Endothelial cell (in vitro differentiated cells): ENCODE results near the gene RAPGEF1. TPM values are rescaled to one million over a fixed set of nuclear protein-coding genes. Genes with fewer than 3 reads are reported as not detected.

Experiments
- DNase-seq: peaks from one replicate; pipeline ENCODE4 v3.0.0; 2021; ENCODE audit warnings: low spot score
- H3K27ac Mint-ChIP-seq: one replicate; pipeline ENCODE4 v1.8.0; 2021; ENCODE audit warnings: mixed read lengths, inconsistent platforms; ENCODE audit not compliant: unreplicated experiment
- H3K27me3 Mint-ChIP-seq: one replicate; pipeline ENCODE4 v1.8.0; 2021; ENCODE audit warnings: mild to moderate bottlenecking, moderate library complexity, mixed read lengths, inconsistent platforms; ENCODE audit not compliant: unreplicated experiment
- H3K36me3 Mint-ChIP-seq: one replicate; pipeline ENCODE4 v1.8.0; 2021; ENCODE audit warnings: mild to moderate bottlenecking, low read depth, mixed read lengths, inconsistent platforms; ENCODE audit not compliant: unreplicated experiment
- H3K4me1 Mint-ChIP-seq: one replicate; pipeline ENCODE4 v1.8.0; 2021; ENCODE audit warnings: mild to moderate bottlenecking, mixed read lengths, inconsistent platforms; ENCODE audit not compliant: unreplicated experiment
- H3K4me3 Mint-ChIP-seq: one replicate; pipeline ENCODE4 v1.8.0; 2021; ENCODE audit warnings: mild to moderate bottlenecking, mixed read lengths, inconsistent platforms; ENCODE audit not compliant: unreplicated experiment
- H3K9me3 Mint-ChIP-seq: one replicate; pipeline ENCODE4 v1.8.0; 2021; ENCODE audit warnings: mixed read lengths, inconsistent platforms; ENCODE audit not compliant: unreplicated experiment
- CTCF ChIP-seq: fragments of 200-600 bp; sonication (generic); IDR thresholded peaks from one replicate; pipeline ENCODE4 v1.5.0; 2021; ENCODE audit warnings: antibody characterized with exemption; ENCODE audit not compliant: unreplicated experiment
- total RNA-seq: library from RNA; stranded (reverse); fragmentation: NEBNext Ultra II Directional; extraction: Animal tissue kit (Norgen Biotek cat#: 25700); gene quantifications from one replicate; pipeline ENCODE4 v1.2.1, GENCODE V29; 2021; ENCODE audit not compliant: unreplicated experiment

The RAPGEF1 gene
- total RNA-seq, 1 donor from 2014 or later: 226 TPM

- peaks cover 59% of the 10 kb centered on the region for H3K36me3 Mint-ChIP-seq
- no peak overlapping the region for H3K27ac Mint-ChIP-seq
- peaks cover 31% of the 10 kb centered on the region for H3K27me3 Mint-ChIP-seq
- peak overlapping the region; percentile 65 for H3K4me3 Mint-ChIP-seq
- DNase-seq: no peak
- H3K9me3 Mint-ChIP-seq: no peaks in the 10 kb centered on the region
- peaks cover 21% of the 10 kb centered on the region for H3K4me1 Mint-ChIP-seq
- TF ChIP-seq CTCF: no peak
Observed at GRCh38 chr9:131593091-131593820, 146.6 kb downstream of the RAPGEF1 start.

- peaks cover 32% of the 10 kb centered on the region for H3K27me3 Mint-ChIP-seq
- H3K9me3 Mint-ChIP-seq: no peaks in the 10 kb centered on the region
- DNase-seq: no peak
- peaks cover 25% of the 10 kb centered on the region for H3K4me1 Mint-ChIP-seq
- H3K27ac Mint-ChIP-seq: peak overlapping the region; percentile 67
- H3K36me3 Mint-ChIP-seq: peaks cover 64% of the 10 kb centered on the region
- TF ChIP-seq CTCF: no peak
- peak overlapping the region; percentile 18 for H3K4me3 Mint-ChIP-seq
Observed at GRCh38 chr9:131591845-131592208, 148.0 kb downstream of the RAPGEF1 start.

GRCh38 chr9:131590907-131591844, 148.7 kb downstream of the RAPGEF1 start:
- DNase-seq: peak; percentile 77
- H3K4me1 Mint-ChIP-seq: peaks cover 25% of the 10 kb centered on the region
- H3K27ac Mint-ChIP-seq: peak overlapping the region; percentile 15
- peaks cover 67% of the 10 kb centered on the region for H3K36me3 Mint-ChIP-seq
- peaks cover 33% of the 10 kb centered on the region for H3K27me3 Mint-ChIP-seq
- H3K4me3 Mint-ChIP-seq: peak overlapping the region; percentile 56
- no peaks in the 10 kb centered on the region for H3K9me3 Mint-ChIP-seq
- TF ChIP-seq CTCF: peak; percentile 21

- H3K27me3 Mint-ChIP-seq: peaks cover 34% of the 10 kb centered on the region
- H3K4me1 Mint-ChIP-seq: peaks cover 25% of the 10 kb centered on the region
- H3K36me3 Mint-ChIP-seq: peaks cover 64% of the 10 kb centered on the region
- TF ChIP-seq CTCF: no peak
- no peak for DNase-seq
- H3K9me3 Mint-ChIP-seq: no peaks in the 10 kb centered on the region
- peak overlapping the region; percentile 56 for H3K4me3 Mint-ChIP-seq
- H3K27ac Mint-ChIP-seq: peak overlapping the region; percentile 15
Observed at GRCh38 chr9:131590449-131590848, 149.4 kb downstream of the RAPGEF1 start.
